ENCODE results near the gene NACA2. TPM values are rescaled to one million over a fixed set of nuclear protein-coding genes. Genes with fewer than 3 reads are reported as not detected.
"Not testable (repeated sequence)": the region's sequence is repeated elsewhere in the genome, so short reads cannot be mapped to it uniquely, and the experiment has no call there.

NACA2 gene
- total RNA-seq, 3 donors from 2014 or later = not detected

DNA sequence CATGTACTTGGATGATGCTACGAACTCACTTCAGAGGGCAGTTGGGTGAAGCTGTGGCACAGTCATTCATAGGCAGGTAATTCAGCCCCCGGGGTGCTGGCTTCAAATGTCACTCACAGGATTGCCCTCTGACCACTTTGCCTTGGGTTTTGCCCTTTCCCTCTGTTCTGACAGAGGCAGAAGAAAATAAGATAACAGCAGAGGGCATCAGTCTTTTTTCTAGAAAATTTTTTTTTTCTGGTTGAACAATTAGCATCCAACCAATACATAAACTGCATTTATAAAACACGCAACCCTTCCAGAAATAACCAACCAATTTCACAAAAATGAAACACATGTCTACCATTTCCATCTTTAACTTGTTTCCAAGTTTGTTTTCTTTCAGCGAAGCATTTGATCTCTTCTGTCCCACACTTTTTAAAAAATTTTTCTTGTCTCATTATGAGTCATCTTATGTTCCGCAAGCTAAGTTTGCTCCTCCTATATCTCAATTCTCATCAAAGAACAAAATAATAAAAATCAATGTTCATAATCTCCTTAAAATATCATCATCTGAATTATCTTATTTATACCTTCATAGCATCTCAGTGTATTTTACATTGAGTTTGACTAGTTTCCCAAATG, 15.6 kb downstream of the NACA2 start:
- Histone ChIP-seq H3K4me3 (no peak overlapping the region), H3K36me3 (no peaks in the 10 kb centered on the region), H3K4me1 (no peaks in the 10 kb centered on the region), H3K27ac (no peak overlapping the region), H3K27me3 (no peaks in the 10 kb centered on the region), H3K9me3 (no peaks in the 10 kb centered on the region)
- TF ChIP-seq POLR2A (IDR thresholded peaks at IDR 0.05) = no peak
- no peak for DNase-seq (ENCODE audit: low spot score in 2 of 2)
- intact Hi-C loops (cut with DNase I; ENCODE audit: low total_unique reads) = no loop called here

DNA sequence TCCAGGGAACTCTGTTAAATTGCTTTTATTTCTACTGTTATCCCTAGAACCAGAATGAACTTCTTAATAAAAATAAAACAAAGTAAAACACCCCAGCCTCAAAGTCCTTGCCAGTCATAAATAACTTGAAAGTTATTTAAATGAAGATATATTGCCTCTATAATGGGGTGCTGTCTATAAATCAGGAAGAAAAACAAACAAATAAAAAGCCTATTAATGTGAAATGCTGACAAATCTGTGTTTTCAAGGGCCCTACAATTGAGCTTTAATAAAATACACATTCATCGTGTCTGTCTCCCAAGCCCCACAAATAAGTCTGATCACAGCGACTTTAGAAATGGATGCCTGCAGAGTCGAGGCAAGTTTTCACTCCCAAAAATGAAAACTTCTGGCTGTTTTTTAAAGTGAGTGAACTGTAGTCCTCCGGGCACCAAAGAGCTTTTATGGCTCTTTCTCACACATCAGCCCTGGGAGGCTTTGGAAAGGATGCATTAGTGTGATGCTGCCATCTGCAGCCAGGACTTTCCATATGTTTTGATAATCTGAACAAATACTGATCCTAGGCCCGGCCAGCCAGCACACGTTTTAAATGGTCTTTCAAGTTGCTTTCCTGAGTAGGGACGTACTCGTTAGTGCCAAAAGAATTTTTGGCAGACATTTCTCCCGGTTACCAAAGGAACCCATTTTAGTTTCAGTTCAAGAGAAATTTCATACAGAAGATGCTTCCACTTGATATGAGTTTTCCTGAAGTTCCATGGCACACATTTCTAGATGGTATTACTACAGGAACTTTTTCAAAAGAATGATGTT, 16.3 kb downstream of the NACA2 start:
- no peak for DNase-seq (ENCODE audit: low spot score in 2 of 2)
- TF ChIP-seq POLR2A (IDR thresholded peaks at IDR 0.05) = no peak
- TF ChIP-seq, protein P1, sequence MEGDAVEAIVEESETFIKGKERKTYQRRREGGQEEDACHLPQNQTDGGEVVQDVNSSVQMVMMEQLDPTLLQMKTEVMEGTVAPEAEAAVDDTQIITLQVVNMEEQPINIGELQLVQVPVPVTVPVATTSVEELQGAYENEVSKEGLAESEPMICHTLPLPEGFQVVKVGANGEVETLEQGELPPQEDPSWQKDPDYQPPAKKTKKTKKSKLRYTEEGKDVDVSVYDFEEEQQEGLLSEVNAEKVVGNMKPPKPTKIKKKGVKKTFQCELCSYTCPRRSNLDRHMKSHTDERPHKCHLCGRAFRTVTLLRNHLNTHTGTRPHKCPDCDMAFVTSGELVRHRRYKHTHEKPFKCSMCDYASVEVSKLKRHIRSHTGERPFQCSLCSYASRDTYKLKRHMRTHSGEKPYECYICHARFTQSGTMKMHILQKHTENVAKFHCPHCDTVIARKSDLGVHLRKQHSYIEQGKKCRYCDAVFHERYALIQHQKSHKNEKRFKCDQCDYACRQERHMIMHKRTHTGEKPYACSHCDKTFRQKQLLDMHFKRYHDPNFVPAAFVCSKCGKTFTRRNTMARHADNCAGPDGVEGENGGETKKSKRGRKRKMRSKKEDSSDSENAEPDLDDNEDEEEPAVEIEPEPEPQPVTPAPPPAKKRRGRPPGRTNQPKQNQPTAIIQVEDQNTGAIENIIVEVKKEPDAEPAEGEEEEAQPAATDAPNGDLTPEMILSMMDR (IDR thresholded peaks at IDR 0.05) = peak in 1 of 3 donors; percentile 36
- peaks cover 0 to 4% of the 10 kb centered on the region in 2 donors for H3K9me3 ChIP-seq
- no peak overlapping the region for H3K27ac ChIP-seq
- H3K4me1 ChIP-seq = no peaks in the 10 kb centered on the region
- H3K4me3 ChIP-seq = no peak overlapping the region
- H3K27me3 ChIP-seq = no peaks in the 10 kb centered on the region
- intact Hi-C loops (cut with DNase I; ENCODE audit: low total_unique reads) = no loop called here
- H3K36me3 ChIP-seq = no peaks in the 10 kb centered on the region

DNA sequence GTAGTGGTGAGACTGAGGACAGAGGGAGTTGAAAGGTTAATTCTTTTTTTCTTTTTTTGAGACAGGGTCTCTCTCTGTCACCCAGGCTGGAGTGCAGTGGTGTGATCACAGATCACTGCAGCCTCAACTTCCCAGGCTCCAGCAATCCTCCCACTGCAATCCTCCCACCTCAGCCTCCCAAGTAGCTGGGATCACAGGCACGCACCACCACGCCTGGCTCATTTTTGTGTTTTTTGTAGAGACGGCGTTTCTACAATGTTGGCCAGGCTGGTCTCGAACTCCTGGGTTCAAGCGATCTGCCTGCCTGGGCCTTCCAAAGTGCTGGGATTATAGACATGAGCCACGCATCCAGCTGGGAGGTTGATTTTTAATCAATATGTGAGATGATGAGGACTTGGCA, 18.5 kb downstream of the NACA2 start:
- H3K27me3 ChIP-seq; H3K27ac ChIP-seq; intact Hi-C loops (cut with DNase I; ENCODE audit: low total_unique reads); H3K9me3 ChIP-seq; H3K4me3 ChIP-seq; DNase-seq (ENCODE audit: low spot score in 2 of 2); H3K36me3 ChIP-seq; H3K4me1 ChIP-seq: not testable (repeated sequence)

DNA sequence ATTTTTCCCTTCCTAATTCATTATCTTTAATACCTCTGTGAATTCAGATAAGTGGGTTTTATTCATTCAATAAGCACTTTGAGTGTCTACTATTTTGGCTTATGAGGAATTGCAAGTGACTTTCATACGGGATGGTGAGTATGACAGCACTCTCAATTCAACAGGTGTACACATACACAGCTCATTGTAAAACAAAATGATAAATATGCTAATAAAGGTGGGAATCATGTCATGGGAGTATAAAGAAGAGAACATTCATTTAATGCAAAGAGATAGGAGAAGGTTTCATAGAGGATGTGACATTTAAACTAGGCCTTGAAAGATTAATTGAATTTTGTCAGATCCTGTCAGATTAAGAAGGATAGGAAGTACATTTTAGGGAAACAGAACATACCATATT, 19.4 kb downstream of the NACA2 start:
- Histone ChIP-seq H3K4me3 (no peak overlapping the region), H3K27me3 (no peaks in the 10 kb centered on the region), H3K4me1 (no peaks in the 10 kb centered on the region), H3K27ac (no peak overlapping the region), H3K9me3 (peaks cover 0 to 4% of the 10 kb centered on the region in 2 donors), H3K36me3 (no peaks in the 10 kb centered on the region)
- intact Hi-C loops (cut with DNase I; ENCODE audit: low total_unique reads) = no loop called here
- TF ChIP-seq POLR2A (IDR thresholded peaks at IDR 0.05) (no peak), POLR2AphosphoS5 (IDR thresholded peaks at IDR 0.05) (no peak)
- TF ChIP-seq, protein P1 (IDR thresholded peaks at IDR 0.05) = no peak
- no peak for DNase-seq (ENCODE audit: low spot score in 2 of 2)

DNA sequence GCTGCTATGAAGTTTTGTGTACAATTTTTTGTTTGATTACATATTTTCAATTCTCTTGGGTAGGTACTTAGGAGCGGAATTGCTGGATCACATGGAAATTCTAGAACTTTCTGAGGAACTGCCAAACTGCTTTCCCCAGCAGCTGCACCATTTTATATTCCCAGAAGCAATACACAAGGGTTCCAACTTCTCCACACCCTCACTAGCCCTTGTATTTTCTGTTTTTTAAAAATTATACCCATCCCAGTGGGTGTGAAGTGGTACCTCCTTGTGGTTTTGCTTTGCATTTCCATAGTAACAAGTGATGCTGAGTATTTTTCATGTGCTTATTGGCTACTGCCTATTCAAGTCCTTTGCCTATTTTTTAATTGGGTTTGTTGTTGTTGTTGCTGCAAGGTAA, 20.9 kb downstream of the NACA2 start:
- no peaks in the 10 kb centered on the region for H3K27me3 ChIP-seq
- H3K4me1 ChIP-seq = no peaks in the 10 kb centered on the region
- H3K27ac ChIP-seq = no peak overlapping the region
- TF ChIP-seq, protein P1 (IDR thresholded peaks at IDR 0.05) = no peak
- TF ChIP-seq POLR2A (IDR thresholded peaks at IDR 0.05) = no peak
- TF ChIP-seq POLR2AphosphoS5 (IDR thresholded peaks at IDR 0.05) = no peak
- peaks cover 0 to 4% of the 10 kb centered on the region in 2 donors for H3K9me3 ChIP-seq
- no peak for DNase-seq (ENCODE audit: low spot score in 2 of 2)
- no peaks in the 10 kb centered on the region for H3K36me3 ChIP-seq
- intact Hi-C loops (cut with DNase I; ENCODE audit: low total_unique reads) = no loop called here
- H3K4me3 ChIP-seq = no peak overlapping the region

DNA sequence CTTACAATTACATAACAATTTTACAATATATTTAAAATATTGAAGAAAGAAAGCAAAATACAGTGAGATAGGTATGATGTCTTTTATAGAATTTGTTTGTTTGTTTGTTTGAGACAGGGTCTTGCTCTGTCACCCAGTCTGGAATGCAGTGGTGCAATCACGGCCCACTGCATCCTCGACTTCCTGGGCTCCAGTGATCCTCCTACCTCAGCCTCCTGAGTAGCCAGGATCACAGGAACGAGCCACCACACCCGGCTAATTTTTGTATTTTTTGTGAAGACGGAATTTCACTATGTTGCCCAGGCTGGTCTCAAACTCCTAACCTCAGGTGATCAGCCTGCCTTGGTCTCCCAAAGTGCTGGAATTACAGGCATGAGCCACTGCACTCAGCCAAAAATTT, 21.5 kb downstream of the NACA2 start:
- H3K36me3 ChIP-seq; intact Hi-C loops (cut with DNase I; ENCODE audit: low total_unique reads); H3K4me1 ChIP-seq; H3K27me3 ChIP-seq; H3K27ac ChIP-seq; H3K9me3 ChIP-seq; DNase-seq (ENCODE audit: low spot score in 2 of 2); H3K4me3 ChIP-seq: not testable (repeated sequence)
